Activated CD4-positive, alpha-beta T cell treated with anti-CD3 and anti-CD28 coated beads, Interleukin-2, amount 50 U/mL, for 4 hours (primary cell): ENCODE measurements around the gene LUC7L2.
"Not testable (repeated sequence)": the region's sequence is repeated elsewhere in the genome, so short reads cannot be mapped to it uniquely, and the experiment has no call there.

ENCODE experiments used
- DNase-seq, 2 experiments: peaks; one replicate each; pipeline ENCODE4 v3.0.0-alpha.2; 2020

The LUC7L2 gene

DNA sequence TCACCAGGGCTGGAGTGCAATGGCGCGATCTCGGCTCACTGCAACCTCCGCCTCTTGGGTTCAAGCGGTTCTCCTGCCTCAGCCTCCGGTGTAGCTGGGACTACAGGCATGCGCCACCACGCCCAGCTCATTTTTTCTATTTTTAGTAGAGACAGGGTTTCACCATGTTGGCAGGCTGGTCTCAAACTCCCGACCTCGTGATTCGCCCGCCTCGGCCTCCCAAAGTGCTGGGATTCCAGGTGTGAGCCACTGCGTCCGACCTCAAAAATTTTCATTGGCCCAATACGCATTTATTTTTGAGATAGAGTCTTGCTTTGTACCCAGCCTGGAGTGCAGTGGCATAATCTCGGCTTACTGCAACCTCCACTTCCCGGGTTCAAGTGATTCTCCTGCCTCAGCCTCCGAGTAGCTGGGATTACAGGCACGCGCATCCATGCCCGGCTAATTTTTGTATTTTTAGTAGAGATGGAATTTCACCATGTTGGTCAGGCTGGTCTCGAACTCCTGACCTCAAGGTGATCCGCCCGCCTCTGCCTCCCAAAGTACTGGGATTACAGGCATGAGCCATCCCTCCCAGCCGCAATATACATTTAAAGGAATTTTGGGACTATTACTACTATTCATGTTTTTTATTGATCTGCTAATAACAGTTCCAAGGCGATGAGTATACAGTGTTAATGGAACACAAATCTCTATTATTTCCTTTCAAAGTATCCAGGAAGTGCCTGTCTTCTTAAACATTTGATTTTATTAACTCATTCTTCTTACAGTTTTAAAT lies 1.8 kb upstream of the LUC7L2 start:
- not testable (repeated sequence) for DNase-seq

DNA sequence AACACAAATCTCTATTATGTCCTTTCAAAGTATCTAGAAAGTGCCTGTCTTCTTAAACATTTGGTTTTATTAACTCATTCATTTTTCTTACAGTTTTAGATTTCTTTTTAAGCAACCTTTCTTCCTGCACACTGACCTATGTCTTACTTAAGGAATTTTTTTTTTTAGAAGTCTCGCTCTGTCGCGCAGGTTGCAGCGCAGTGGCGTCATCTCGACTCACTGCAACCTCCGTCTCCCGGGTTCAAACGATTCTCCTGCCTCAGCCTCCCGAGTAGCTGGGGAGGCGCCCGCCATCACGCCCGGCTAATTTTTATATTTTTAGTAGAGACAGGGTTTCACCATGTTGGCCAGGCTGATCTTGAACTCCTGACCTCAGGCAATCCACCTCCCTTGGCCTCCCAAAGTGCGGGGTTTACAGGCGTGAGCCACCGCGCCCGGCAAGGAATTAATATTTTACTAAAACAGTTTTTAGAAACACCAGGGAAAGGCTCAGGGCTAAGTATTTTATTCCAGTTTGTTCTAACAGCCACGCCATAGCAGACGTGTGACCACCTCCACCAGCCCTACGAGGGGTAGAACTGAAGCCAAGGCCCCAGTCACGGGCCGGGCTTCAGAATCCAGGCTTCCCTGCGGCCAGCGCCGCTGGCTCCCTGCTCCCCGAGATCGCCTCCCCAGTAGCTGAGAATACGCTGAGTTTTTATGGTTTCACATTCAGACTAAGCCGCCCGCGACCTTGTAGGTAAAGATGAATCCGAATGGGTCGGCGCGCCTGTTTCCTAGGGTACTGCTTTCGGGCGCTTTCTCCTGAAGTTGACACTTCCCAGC lies 941 bp upstream of the LUC7L2 start:
- peak; percentile 29 to 45 for DNase-seq

DNA sequence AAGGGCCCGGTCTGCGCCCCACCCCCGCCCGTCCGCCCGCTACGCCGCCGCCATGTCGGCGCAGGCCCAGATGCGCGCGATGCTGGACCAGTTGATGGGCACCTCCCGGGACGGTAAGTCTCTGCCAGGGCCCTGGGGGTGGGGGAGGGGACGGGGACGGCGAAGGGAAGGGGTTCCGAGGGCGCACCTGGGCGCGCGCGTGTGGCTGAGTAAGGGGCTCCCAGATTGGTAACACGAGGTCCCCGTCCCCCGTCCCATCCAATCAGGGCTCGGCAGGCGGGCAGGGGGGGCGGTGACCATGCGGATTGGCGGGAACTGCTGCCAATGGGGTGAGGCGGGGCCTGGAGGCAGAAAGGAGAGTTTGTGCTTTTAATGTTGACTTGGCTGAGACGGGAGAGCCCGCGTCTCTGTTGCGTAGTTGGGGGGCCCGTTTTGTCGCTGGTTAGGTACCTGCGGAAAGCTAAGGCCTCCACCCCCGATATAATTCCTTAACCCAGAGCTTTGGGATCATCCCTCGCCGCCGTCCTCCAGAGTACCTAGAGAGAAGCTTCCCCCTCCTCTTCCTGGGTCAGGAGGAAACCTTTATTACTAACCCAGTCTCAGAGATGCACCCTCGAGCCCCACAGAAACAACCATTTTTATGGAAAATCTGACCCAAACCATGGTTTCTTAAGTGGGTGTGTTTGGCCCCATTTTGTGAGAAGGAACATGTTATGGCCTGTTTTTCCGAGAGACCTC lies 685 bp downstream of the LUC7L2 start:
- DNase-seq, result peak; percentile 98 to 99

DNA sequence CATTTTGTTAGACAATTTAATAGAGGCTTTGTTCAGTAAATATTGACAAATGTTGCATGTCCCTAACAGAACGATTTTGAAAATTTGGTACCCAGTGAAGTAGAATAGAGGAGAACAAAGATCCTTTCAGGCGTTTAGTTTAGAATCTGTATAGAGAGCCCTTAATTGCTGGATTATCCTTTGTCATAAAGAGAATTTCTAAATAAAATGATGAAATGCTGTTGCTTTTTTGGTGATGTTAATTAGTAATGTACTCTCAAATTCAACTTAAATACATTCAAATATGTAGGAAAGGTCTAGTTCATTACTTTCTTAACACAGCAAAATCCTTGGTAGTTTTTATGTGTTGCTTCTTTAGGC lies 1.2 kb downstream of the LUC7L2 start:
- DNase-seq, result no peak

DNA sequence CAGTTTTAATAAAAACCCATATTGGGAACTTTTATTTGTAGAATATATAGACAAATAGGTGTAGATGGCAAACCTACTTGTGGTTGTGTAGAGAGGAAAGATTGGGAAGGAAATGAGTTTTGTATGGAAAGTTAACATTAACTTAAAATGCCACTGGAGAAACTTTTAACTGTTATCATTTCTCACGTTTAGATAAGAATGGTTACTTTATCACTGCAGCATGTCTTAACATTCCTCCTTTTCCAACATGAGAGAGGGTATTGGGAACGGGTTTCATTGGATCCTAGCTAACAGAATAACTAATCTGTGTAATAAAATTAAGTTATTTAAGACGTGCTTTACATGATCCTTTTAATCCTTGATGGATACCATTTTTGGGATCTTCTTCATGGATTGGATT lies 1.8 kb downstream of the LUC7L2 start:
- no peak for DNase-seq

DNA sequence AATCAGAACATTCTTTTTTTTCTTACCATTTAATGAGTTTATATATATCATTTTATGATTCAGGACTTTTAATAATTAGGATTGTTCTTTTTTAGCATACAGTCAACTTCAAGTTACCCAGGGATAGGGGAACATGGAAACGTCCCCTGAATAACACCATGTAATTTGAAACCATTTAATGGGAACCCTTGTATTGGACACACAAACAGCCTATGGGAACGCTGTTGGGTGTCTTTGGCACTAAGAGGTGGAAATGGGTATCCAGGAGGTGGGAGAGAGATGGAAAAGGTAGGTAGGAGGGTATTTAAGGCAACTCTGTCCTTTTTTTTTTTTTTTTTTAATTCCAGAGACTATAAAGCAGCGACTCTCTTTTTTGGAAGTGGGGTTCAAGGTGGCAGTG lies 2.6 kb downstream of the LUC7L2 start:
- DNase-seq, result no peak

DNA sequence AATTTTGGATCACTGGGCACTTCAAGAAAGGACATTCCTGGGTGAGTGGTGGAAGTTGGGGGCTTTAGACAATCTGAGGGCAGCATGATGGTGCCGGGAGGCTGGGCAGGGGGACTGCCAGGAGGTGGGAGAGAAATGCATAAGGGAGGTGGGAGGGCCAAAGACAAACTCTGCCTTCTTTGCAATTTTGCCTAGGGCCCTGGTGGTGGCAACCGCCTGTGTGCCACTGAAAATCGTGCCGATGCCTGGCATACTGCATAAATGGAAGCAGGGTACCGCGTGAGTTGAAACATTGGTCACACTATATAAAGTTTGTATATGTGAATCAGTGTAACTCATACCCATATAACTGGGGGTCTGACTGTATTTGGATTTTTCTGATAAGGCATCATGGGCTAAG lies 3.3 kb downstream of the LUC7L2 start:
- no peak for DNase-seq

DNA sequence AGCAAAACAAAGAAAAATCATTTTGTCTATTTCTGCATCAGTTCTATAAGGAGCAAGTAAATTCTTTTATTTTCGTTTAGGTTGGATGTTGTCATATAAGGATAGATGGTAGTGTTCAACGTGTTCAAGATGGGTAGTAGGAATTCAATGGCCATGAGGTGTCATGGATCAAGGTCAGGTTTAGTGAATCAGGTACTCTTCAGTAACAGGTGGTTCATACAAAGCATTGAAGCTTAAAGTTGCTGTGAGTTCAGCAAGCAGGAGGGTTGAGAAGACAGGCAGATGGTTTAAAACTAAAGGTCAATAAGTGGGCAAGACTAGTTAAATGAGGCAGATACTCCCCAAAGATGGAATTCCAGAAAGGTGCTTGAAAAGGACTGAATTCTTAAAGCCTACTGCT lies 5.6 kb downstream of the LUC7L2 start:
- no peak for DNase-seq

DNA sequence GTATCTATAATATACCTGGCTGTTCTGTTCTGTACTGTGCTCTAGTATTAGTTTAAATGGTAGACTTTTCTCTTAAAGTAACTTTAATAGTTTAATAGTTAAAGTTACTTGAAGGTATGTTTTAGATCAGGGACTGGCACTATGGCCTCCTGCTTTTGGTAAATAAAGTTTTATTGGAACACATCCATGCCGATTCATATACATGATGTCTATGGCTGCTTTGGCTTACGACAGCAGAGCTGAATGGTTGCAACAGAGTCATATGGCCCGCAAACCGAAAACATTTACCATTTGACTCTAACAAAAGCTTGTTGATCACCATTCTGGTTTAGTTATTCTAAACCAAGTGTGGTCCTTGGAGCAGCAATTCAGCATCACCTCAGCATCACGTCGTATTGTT lies 6.7 kb downstream of the LUC7L2 start:
- DNase-seq, result no peak

DNA sequence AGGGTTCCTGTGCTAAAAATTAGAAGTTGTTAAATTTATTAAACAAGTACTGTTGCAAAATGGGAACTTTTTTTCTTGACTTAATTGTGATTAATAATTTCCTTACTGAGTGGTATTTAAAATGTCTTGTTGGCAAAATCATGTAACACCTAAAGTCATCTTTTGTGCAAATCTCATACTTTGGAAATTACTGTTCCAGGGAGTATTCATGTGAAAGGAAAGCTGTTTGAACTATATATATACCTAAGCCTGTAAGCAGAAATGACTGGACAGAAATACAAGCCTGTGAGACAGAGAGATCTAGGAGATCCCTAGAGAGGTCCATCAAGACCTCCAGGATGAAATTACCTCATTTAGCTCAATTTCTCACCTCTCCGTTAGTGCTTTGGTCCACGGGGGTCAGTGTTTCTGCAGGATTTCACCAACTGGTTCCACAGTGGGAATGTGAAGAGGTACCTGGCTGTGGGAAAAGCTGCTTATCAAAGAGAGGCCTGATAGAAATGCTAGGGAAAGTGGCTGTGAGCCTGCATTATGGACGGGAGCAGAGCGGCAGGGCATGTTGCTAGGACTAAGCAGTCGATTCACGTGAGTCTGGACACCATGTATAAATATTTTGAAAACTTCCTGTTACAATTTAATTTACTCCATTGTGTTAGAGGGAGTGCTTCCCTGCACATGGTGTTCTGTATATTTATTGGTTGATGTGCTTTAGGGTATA lies 7.9 kb downstream of the LUC7L2 start:
- DNase-seq, result no peak

DNA sequence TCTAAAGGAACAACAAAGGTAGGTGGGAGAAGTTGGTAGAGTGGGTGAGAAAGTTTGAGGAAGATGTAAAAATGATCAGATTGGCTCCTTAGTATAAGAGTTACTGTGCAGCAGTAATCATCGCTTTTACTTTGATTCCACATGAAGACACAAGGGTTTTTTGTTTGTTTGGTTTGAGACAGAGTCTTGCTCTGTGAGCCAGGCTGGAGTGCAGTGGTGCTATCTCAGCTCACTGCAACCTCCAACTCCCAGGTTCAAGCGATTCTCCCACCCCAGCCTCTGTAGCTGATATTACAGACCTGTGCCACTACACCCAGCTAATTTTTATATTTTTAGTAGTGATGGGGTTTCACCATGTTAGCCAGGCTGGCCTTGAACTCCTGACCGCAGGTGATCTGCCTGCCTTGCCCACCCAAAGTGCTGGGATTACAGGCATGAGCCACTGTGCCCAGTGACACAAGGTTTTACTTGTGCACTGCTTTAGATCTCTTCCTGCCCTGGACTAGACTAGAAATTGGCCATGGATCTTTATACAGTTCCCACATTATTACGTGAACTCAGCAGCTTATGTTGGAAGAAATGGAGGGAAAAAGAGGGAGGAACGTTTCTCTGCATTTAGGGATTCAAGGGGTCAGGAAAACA lies 10.7 kb downstream of the LUC7L2 start:
- no peak for DNase-seq

DNA sequence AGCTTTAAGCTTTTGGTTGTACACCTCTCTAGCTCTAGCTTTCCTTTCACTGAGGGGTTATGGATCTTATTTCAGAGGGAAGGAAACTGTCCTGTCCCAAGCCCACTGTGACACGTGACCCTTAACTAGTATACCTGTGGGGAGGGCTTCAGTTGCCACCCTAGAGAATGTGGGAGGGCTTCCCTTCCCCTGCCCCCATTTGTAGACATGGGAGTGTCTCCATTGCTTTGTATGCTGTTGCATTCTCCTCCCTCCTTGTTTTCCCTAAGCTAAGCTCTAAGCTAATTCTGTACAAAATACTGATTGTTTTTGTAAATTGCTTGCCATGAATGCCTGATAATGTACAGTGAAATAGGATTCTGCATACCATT lies 11.2 kb downstream of the LUC7L2 start:
- DNase-seq, result no peak

DNA sequence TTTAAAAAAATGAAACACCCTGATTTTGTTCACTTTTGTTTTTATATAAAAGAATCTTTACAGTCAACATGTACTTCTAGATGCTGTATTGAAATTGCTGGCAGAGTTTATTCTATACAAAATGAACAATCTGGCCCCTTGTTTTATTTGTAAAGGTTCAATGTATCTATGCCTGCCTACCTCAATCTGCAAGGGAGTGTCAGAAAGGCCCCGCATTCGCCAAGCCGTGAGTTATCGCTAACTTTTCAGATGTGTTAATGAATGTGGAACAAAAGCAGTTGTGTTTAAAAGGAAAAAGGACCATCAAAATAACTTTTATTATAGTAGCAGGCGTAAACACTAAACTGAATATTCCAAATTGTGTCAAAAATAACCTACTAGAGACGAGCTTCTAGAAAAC lies 14.6 kb downstream of the LUC7L2 start:
- DNase-seq, result no peak

DNA sequence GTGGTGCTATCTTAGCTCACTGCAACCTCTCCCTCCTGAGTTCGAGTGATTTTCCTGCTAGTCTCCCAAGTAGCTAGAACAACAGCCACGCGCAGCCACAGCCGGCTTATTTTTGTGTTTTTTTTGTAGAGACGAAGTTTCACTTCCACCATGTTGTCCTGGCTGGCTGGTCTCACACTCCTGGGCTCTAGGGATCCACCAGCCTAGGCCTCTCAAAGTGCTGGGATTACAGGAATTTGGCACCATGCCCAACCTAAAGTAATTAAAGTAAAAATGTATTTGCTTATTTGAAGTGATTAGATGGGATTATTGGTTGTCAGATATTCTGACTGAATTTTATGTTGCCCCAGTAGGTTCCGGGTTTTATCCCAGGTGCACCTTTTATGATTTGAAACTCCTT lies 22.7 kb downstream of the LUC7L2 start:
- no peak for DNase-seq

DNA sequence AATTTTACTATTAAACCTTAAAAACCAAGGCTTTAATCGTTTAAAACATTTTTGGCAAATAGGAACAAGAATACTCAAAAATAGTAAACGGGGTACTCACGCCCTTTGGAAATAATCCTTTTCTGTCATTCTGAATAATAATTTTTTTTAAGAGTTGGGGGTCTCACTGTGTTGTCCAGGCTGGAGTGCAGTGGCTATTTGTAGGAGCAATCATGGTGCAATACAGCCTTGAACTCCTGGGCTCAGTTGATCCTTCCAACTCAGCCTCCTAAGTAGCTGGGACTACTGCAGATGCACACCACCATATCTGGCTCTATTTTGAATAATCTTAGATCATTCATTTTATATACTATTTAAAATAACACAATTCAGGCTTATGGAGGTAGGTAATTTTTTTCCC lies 24.9 kb downstream of the LUC7L2 start:
- DNase-seq, result no peak

DNA sequence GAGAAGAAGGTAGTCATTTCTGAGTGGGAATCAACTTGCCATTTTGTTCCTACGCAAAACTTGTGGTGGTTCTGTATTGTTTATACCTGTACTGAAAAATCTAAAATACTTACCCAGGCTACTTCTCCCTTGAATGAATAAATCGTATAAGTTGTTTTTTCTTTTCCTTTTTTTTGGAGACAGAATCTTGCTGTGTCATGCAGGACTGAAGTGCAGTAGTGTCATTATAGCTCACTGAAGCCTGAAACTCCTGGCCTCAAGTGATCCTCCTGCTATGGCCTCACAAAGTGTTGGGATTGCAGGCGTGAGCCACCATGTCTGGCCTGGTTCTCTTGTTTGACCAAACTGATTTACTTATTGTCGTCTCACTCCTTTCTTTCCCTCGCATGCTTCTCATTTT lies 27.9 kb downstream of the LUC7L2 start:
- DNase-seq, result no peak

DNA sequence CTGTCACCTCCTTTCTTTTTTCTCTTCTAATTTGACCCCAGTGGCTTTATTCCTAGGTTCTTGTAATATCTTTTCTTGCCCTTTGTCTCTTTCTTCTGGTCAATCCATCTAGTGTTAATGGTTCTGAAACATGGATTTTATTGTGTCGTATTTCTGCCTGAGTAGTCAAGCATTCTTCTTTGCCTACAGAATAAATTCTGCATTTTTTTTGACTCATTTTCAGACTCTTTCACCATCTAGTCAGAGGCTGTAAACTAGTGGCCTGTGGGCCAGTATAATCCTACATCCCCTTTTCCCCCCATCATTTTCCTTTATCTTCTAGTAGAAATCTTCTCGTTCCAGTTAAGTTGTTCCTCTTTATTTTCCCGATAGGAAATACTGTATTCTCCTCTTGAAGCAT lies 29.4 kb downstream of the LUC7L2 start:
- DNase-seq, result no peak

DNA sequence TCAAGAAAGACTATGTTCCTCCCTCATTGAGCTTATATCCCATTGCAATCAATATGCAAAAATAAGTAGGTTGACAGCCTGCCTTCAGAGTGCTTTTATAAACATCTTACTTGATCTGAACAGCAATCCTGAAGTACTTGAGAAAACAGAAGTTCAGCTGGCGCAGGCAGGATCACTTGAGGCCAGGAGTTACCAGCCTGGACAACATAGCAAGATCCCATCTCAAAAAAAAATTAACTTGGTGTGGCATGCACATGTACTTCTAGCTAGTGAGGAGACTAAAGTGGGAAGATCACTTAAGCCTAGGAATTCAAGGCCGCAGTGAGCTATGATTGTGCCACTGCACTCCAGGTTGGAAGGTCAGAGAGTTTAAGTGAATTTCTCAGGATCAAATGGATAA lies 30.1 kb downstream of the LUC7L2 start:
- no peak for DNase-seq

DNA sequence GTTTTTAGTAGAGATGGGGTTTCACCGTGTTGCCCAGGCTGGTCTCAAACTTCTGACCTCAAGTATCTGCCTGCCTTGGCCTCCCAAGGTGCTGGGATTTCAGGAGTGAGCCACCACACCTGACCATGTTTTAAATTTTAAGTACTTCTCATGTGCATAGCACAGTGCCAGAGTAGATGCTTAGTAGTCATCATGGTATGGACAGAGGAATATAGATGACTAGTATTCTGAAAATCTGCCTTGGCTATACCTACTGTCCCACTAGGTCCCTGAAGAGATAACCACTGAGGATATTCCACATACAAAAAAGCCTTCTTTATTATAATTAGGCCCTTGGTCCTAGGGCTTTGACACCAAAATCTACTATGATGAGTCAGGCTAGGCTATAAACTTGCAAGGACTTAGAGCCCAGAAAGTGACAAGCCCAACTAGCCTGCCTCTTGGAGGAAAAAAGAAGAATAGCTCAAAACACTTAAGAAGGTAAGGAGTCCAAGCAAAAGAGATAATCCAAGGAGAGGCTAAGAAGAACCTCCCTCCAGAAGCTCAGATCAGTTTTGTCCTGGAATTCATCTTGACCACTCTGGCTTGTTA lies 34.0 kb downstream of the LUC7L2 start:
- no peak for DNase-seq

DNA sequence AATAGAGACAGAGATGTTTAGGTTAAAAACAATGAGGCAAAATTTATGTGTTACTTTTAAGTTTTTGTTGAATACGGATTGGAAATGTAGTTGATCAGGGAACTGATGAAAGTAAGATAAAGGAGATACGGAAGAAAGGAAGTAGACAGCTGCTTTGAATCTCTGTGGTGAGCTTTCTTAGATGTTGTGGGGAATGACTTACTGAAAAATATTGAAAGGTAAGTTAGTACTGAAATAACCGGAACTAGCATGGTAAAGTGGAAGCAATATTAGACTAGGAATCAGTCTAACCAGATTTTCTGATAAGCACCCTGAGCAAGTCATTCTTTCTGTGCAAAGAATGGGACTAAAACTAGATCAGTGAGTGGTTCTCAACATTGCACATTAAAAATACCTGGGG lies 34.8 kb downstream of the LUC7L2 start:
- no peak for DNase-seq

DNA sequence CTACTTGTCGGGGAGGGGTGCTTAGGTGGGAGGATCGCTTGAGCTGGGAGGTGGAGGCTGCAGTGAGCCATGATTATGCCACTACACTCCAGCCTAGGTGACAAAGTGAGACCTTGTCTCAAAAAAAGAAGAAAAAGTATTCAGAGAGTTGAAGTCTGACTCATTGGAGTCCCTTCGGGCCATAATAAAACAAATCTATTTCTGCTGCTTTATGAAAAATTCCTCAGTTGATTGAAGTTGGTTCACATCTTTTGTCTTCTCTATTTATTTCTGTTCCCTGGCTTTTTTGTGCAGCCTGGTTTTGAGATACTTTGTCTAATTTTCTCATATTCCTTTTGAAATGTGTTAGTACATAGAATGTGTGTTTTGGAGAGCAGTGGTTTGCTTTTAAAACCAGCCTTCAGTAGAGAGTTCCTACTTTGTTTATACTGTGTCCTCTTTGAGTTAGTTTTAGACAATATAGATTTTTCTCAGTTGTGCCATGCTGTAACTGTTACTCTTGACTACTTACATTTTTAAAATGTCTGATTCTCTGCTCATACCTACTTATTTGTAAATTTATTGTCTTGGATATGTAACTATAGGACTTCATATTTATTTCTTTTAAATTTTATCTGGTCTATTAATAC lies 36.7 kb downstream of the LUC7L2 start:
- no peak for DNase-seq

DNA sequence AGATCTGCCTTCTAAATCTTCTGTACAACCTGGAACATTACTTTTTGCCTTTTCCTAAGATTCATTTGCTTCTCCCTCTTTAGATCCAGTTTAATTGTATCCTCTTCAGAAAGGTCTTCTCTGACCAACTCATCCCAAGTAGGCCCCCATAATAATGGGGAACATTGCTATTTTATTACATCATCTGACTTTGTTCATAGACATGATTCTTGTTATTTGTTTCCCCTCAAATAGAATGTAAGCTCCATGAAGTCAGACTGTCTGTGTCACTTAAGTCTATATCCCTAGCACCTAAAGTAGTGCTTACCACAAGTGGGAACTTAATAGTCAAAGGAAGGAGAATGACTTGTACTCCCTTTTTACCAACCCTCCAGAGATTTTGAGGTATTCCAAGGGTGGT lies 37.5 kb downstream of the LUC7L2 start:
- DNase-seq, result no peak
